A549 (cell line): ENCODE results near the gene LIN37. TPM values are rescaled to one million over a fixed set of nuclear protein-coding genes. Genes with fewer than 3 reads are reported as not detected.
A peak's percentile ranks its signal among the peaks of the same experiment; 100 is the strongest.

ENCODE experiments used
- ATAC-seq, 2 experiments: fragments of 200-7000 bp in 1 of 2; fragments of >200 bp in 1 of 2; cut with Nextera tagmentation in 1 of 2; cut with Tn5 transposase in 1 of 2; 3 replicates each; pipeline versions ENCODE4 v1.8.0 to v1.9.1; 2018 to 2020; ENCODE audit warnings: mild to moderate bottlenecking in 1 of 2, moderate library complexity in 1 of 2
- CTCF ChIA-PET: fragments of 300-600 bp; sonication (Branson Sonifier 250); formaldehyde crosslinking; extraction: SDS; loops from one replicate; lab custom pipeline; 2021; ENCODE audit warnings: antibody characterized with exemption, inconsistent platforms; lab: Yijun Ruan, JAX
- POLR2A ChIA-PET: fragments of 350-600 bp; formaldehyde crosslinking; extraction: SDS; loops from one replicate; lab custom pipeline; 2021; ENCODE audit warnings: antibody characterized with exemption, inconsistent platforms; lab: Yijun Ruan, JAX
- DNase-seq, 2 experiments: peaks; one replicate each; pipeline versions ENCODE4 v3.0.0 to v3.0.0-alpha.2; 2011 to 2016; ENCODE audit warnings: low read depth in 1 of 2, low spot score in 1 of 2
- FAIRE-seq: peaks from 2 replicates; lab custom pipeline; 2011; peaks lifted over from hg19 to GRCh38; lab: Jason Lieb, UNC
- H3K27ac ChIP-seq, 2 experiments: fragments of >200 bp; sonication (Bioruptor Twin); formaldehyde crosslinking; 3 replicates each; pipeline ENCODE4 v1.5.1; 2016 to 2017
- H3K4me1 ChIP-seq: fragments of >200 bp; sonication (Bioruptor Twin); formaldehyde crosslinking; 3 replicates; pipeline ENCODE4 v1.6.1; 2016
- H3K4me2 ChIP-seq: fragments of >200 bp; sonication (Bioruptor Twin); formaldehyde crosslinking; 3 replicates; pipeline ENCODE4 v1.6.1; 2016
- H3K4me3 ChIP-seq: fragments of >200 bp; sonication (Bioruptor Twin); formaldehyde crosslinking; 3 replicates; pipeline ENCODE4 v1.5.1; 2016
- H3K9me3 ChIP-seq: fragments of >200 bp; sonication (Bioruptor Twin); formaldehyde crosslinking; 3 replicates; pipeline ENCODE4 v1.6.1; 2016
- ATOH8 ChIP-seq: fragments of 250-450 bp; sonication (Bioruptor Pico); IDR thresholded peaks from 2 replicates; pipeline ENCODE4 v1.5.0; 2020; ENCODE audit warnings: low read depth, mild to moderate bottlenecking, moderate library complexity
- CBX8 ChIP-seq: fragments of 200-600 bp; sonication (generic); IDR thresholded peaks from 2 replicates; pipeline ENCODE4 v1.6.1; 2016
- CEBPB ChIP-seq, 2 experiments: fragments of >200 bp in 1 of 2; sonication (Bioruptor Twin) in 1 of 2; formaldehyde crosslinking in 1 of 2; IDR thresholded peaks; 2 replicates each; pipeline ENCODE4 v1.6.1; 2012 to 2016
- CHD2 ChIP-seq: fragments of 150-350 bp; IDR thresholded peaks from 2 replicates; pipeline ENCODE4 v1.6.1; 2014; ENCODE audit warnings: low read length; ENCODE audit not compliant: partially characterized antibody
- E2F6 ChIP-seq: IDR thresholded peaks from 2 replicates; pipeline ENCODE4 v1.6.1; 2012; ENCODE audit warnings: low read depth, borderline replicate concordance
- EHMT2 ChIP-seq: fragments of 200-600 bp; sonication (generic); IDR thresholded peaks from 2 replicates; pipeline ENCODE4 v1.6.1; 2016; ENCODE audit warnings: antibody characterized with exemption, low read depth, mild to moderate bottlenecking, moderate library complexity
- JUN ChIP-seq, 2 experiments: fragments of >200 bp; sonication (Bioruptor Twin); formaldehyde crosslinking; IDR thresholded peaks; 2 replicates in 1 of 2; 3 replicates in 1 of 2; pipeline ENCODE4 v1.6.1; 2016 to 2017
- JUNB ChIP-seq: fragments of >200 bp; sonication (Bioruptor Twin); formaldehyde crosslinking; IDR thresholded peaks from 2 replicates; pipeline ENCODE4 v1.6.1; 2016
- KDM5A ChIP-seq: fragments of 200-600 bp; sonication (generic); IDR thresholded peaks from 2 replicates; pipeline ENCODE4 v1.6.1; 2016; ENCODE audit warnings: antibody characterized with exemption, mild to moderate bottlenecking
- MAFK ChIP-seq: fragments of 450-650 bp; IDR thresholded peaks from 2 replicates; pipeline ENCODE4 v1.6.1; 2014; ENCODE audit not compliant: partially characterized antibody
- MAX ChIP-seq: IDR thresholded peaks from 2 replicates; pipeline ENCODE4 v1.6.1; 2012
- MYC ChIP-seq: IDR thresholded peaks from 2 replicates; pipeline ENCODE4 v1.6.1; 2012; ENCODE audit warnings: mild to moderate bottlenecking, inconsistent platforms, low read length, improper control_type of control experiment, borderline replicate concordance
- NFE2L2 ChIP-seq: fragments of 150-350 bp; conservative IDR thresholded peaks from 2 replicates; pipeline ENCODE4 v1.6.1; 2014; ENCODE audit warnings: low read length
- NR3C1 ChIP-seq: fragments of >200 bp; sonication (Bioruptor Twin); formaldehyde crosslinking; IDR thresholded peaks from 3 replicates; pipeline ENCODE4 v1.6.1; 2017
- PBX3 ChIP-seq: IDR thresholded peaks from 2 replicates; pipeline ENCODE4 v1.6.1; 2012
- PHF8 ChIP-seq: fragments of 200-600 bp; sonication (generic); IDR thresholded peaks from 2 replicates; pipeline ENCODE4 v1.6.1; 2016; ENCODE audit warnings: low read depth, mild to moderate bottlenecking, antibody characterized with exemption, moderate library complexity, borderline replicate concordance
- POLR2A ChIP-seq: IDR thresholded peaks from 2 replicates; pipeline ENCODE4 v1.6.1; 2012; ENCODE audit warnings: mild to moderate bottlenecking, low read length
- SMC3 ChIP-seq: fragments of >200 bp; sonication (Bioruptor Twin); formaldehyde crosslinking; IDR thresholded peaks from 3 replicates; pipeline ENCODE4 v1.6.1; 2018; ENCODE audit warnings: inconsistent platforms
- TFCP2L1 ChIP-seq: fragments of 250-450 bp; sonication (Bioruptor Pico); IDR thresholded peaks from 2 replicates; pipeline ENCODE4 v1.5.0; 2021; ENCODE audit warnings: mild to moderate bottlenecking
- TP53 ChIP-seq: fragments of 250-450 bp; sonication (Bioruptor Pico); IDR thresholded peaks from 2 replicates; pipeline ENCODE4 v1.5.0; 2021; ENCODE audit warnings: mild to moderate bottlenecking, moderate library complexity
- ZC3H11A ChIP-seq: fragments of 450-650 bp; IDR thresholded peaks from 2 replicates; pipeline ENCODE4 v1.6.1; 2014; ENCODE audit warnings: antibody characterized with exemption, mild to moderate bottlenecking
- ZFP36 ChIP-seq: fragments of 450-650 bp; IDR thresholded peaks from 2 replicates; pipeline ENCODE4 v1.6.1; 2014; ENCODE audit warnings: borderline replicate concordance; ENCODE audit not compliant: partially characterized antibody
- ZNF302 ChIP-seq: fragments of 250-450 bp; sonication (Bioruptor Pico); IDR thresholded peaks from 2 replicates; pipeline ENCODE4 v1.9.0; 2021; ENCODE audit warnings: inconsistent platforms, mild to moderate bottlenecking, moderate library complexity
- whole genome bisulfite sequencing: methylation state at CpG from one replicate; pipeline ENCODE4 v1.1.6; 2017; ENCODE audit errors: missing lambda C conversion rate; 5-methylcytosine and 5-hydroxymethylcytosine counted together
- polyA plus RNA-seq, 4 experiments: library from polyadenylated mRNA; depleted of rRNA in 3 of 4; stranded (reverse); fragments of >200 nt; fragmentation: RNase III in 1 of 4; extraction: RNeasy Plus Mini Kit Qiagen cat#74134 plus additional on column Dnase treatment in 1 of 4; gene quantifications; 2 replicates in 3 of 4; 3 replicates in 1 of 4; pipeline ENCODE4 v1.2.3, GENCODE V29; 2011 to 2017

The LIN37 gene
- polyA plus RNA-seq, 2 of the 4 experiments (the other 2 are of a cell fraction): 8.1 to 23.1 TPM

- H3K4me1 ChIP-seq: peaks cover 35% of the 10 kb centered on the region
- ATAC-seq (peak; percentile 54 to 70), DNase-seq (peak; percentile 99 to 100), FAIRE-seq (peak; percentile 99)
- TF ChIP-seq NR3C1: no peak
- TF ChIP-seq MYC: 0 out of 2 replicates have a peak, but pooled peaks have one; percentile 1
- no peak for TF ChIP-seq E2F6
- peak; percentile 38; the same call in 1 of the 2 replicates for TF ChIP-seq KDM5A
- peak; percentile 4; the same call in 1 of the 2 replicates for TF ChIP-seq MAX
- TF ChIP-seq ZNF302 (CRISPR knock-in tag): no peak
- TF ChIP-seq ZC3H11A: no peak
- peak; percentile 68 to 78; a peak in 3 of 5 replicates for TF ChIP-seq JUN (IDR thresholded peaks at IDR 0.05)
- 0 out of 2 replicates have a peak, but pooled peaks have one; percentile 28 for TF ChIP-seq TP53
- peak; percentile 67 for TF ChIP-seq POLR2A
- no peak for TF ChIP-seq JUNB
- peak in 1 of 2 experiments; percentile 64; a peak in 1 of 4 replicates for TF ChIP-seq CEBPB (IDR thresholded peaks at IDR 0.05)
- peak within 1 kb of the TSS; percentile 79 for H3K4me3 ChIP-seq
- no peaks in the 10 kb centered on the region for H3K9me3 ChIP-seq
- ChIA-PET POLR2A (interaction anchor here (0.6 to 1.7 kb wide), 15 partner anchors 12 to 745 kb away, joined by 3 to 10 read pairs (median 4); partner anchors contain the start of genes COX6B1, GRAMD1A, POLR2I and PROSER3), CTCF (interaction anchor here (0.5 to 3.8 kb wide), 22 partner anchors 8 to 235 kb away, joined by 3 to 29 read pairs (median 4); no protein-coding TSS in a partner anchor)
- H3K4me2 ChIP-seq: peak within 1 kb of the TSS; percentile 83
- H3K27ac ChIP-seq: peak within 1 kb of the TSS; percentile 93 to 97
- WGBS: 1% methylated on average over 40 of the region's 40 CpGs
These were observed 2.9 kb upstream of the LIN37 start, which contains the start of the genes PSENEN and U2AF1L4 for GRCh38 chr19:35745328-35746086. PSENEN (plus strand) TSS chr19:35745651; CDS start chr19:35745931, 280 bp downstream. U2AF1L4 (minus strand) TSS chr19:35745418; CDS start chr19:35745391, 27 bp downstream.

GRCh38 chr19:35746087-35746462 is 2.3 kb upstream of the LIN37 start:
- ChIA-PET CTCF (interaction anchor here (0.5 to 3.8 kb wide), 13 partner anchors 9 to 197 kb away, joined by 3 to 29 read pairs (median 5); no protein-coding TSS in a partner anchor), POLR2A (interaction anchor here (0.8 to 1.5 kb wide), 10 partner anchors 11 to 746 kb away, joined by 3 to 10 read pairs (median 4); partner anchors contain the start of genes COX6B1, GRAMD1A and PROSER3)
- Histone ChIP-seq H3K4me2 (peak overlapping the region; percentile 83), H3K27ac (peak overlapping the region; percentile 93 to 97), H3K4me1 (peaks cover 34% of the 10 kb centered on the region), H3K9me3 (no peaks in the 10 kb centered on the region), H3K4me3 (peak overlapping the region; percentile 79)
- DNase-seq (no peak), ATAC-seq (no peak), FAIRE-seq (no peak)
- no peak for TF ChIP-seq EHMT2
- TF ChIP-seq SMC3: no peak
- no peak for TF ChIP-seq MAFK
- no peak for TF ChIP-seq CBX8
- no peak for TF ChIP-seq E2F6
- no peak for TF ChIP-seq PBX3
- WGBS: 14% methylated on average over 4 of the region's 4 CpGs

- no peak for TF ChIP-seq EHMT2
- TF ChIP-seq PBX3: no peak
- no peak for TF ChIP-seq CHD2
- TF ChIP-seq NFE2L2: no peak
- TF ChIP-seq POLR2A: no peak
- TF ChIP-seq ZFP36: no peak
- TF ChIP-seq ATOH8 (CRISPR knock-in tag): no peak
- TF ChIP-seq PHF8: no peak
- TF ChIP-seq TFCP2L1 (CRISPR knock-in tag): no peak
- no peak for TF ChIP-seq JUNB
- no peak for DNase-seq
- FAIRE-seq: no peak
- Histone ChIP-seq H3K4me2 (peak overlapping the region; percentile 83), H3K9me3 (no peaks in the 10 kb centered on the region), H3K4me3 (peak overlapping the region; percentile 79), H3K4me1 (peaks cover 29% of the 10 kb centered on the region), H3K27ac (peak overlapping the region in 1 of 2 experiments; percentile 93; a peak in 3 of 6 replicates)
- CTCF ChIA-PET: interaction anchor here (0.8 to 3.8 kb wide), 6 partner anchors 9 to 185 kb away, joined by 3 to 29 read pairs (median 8); no protein-coding TSS in a partner anchor
- WGBS: 78% methylated on average over 5 of the region's 5 CpGs
- no peak for ATAC-seq
- POLR2A ChIA-PET: no interaction called here
These were observed 1.8 kb upstream of the LIN37 start for GRCh38 chr19:35746531-35746930.
